Mesenchymal stem cell (in vitro differentiated cells and primary cell): ENCODE measurements around the gene CHRNA4.
"Not testable (repeated sequence)": the region's sequence is repeated elsewhere in the genome, so short reads cannot be mapped to it uniquely, and the experiment has no call there.

ENCODE experiments used
- DNase-seq: peaks from one replicate; pipeline ENCODE4 v3.0.0-alpha.2; 2013
- H2AFZ ChIP-seq: one replicate; pipeline ENCODE4 v1.6.1; 2013; ENCODE audit warnings: low read depth, mild to moderate bottlenecking, control low read depth, inconsistent platforms, low read length, moderate library complexity
- H2AK5ac ChIP-seq: 2 replicates; pipeline ENCODE4 v1.6.1; 2013; ENCODE audit warnings: low read length, moderate library complexity, mild to moderate bottlenecking, inconsistent platforms; ENCODE audit not compliant: severe bottlenecking
- H2BK120ac ChIP-seq: one replicate; pipeline ENCODE4 v1.6.1; 2013; ENCODE audit warnings: low read depth, mild to moderate bottlenecking, inconsistent platforms, low read length, moderate library complexity
- H2BK12ac ChIP-seq, 2 experiments: one replicate each; pipeline ENCODE4 v1.6.1; 2013; ENCODE audit warnings: inconsistent platforms in 2 of 2, low read length in 2 of 2, mild to moderate bottlenecking in 2 of 2, moderate library complexity in 2 of 2, control low read depth in 1 of 2
- H2BK15ac ChIP-seq: one replicate; pipeline ENCODE4 v1.6.1; 2013; ENCODE audit warnings: mild to moderate bottlenecking, low read depth, inconsistent platforms; ENCODE audit not compliant: poor library complexity, severe bottlenecking
- H2BK5ac ChIP-seq: 2 replicates; pipeline ENCODE4 v1.6.1; 2013; ENCODE audit warnings: low read depth, mild to moderate bottlenecking, low read length, control low read depth, inconsistent platforms; ENCODE audit not compliant: poor library complexity, severe bottlenecking
- H3K14ac ChIP-seq, 2 experiments: one replicate each; pipeline ENCODE4 v1.6.1; 2013; ENCODE audit warnings: inconsistent platforms in 2 of 2, low read length in 2 of 2, control low read depth in 1 of 2, mild to moderate bottlenecking in 1 of 2, moderate library complexity in 1 of 2
- H3K18ac ChIP-seq, 2 experiments: one replicate each; pipeline ENCODE4 v1.6.1; 2013; ENCODE audit warnings: inconsistent platforms in 2 of 2, low read length in 2 of 2, control low read depth in 1 of 2, low read depth in 1 of 2, mild to moderate bottlenecking in 1 of 2
- H3K23ac ChIP-seq, 2 experiments: one replicate each; pipeline ENCODE4 v1.6.1; 2013; ENCODE audit warnings: inconsistent platforms in 2 of 2, low read length in 2 of 2, mild to moderate bottlenecking in 2 of 2, moderate library complexity in 2 of 2, control low read depth in 1 of 2
- H3K27ac ChIP-seq: 2 replicates; pipeline ENCODE4 v1.5.1; 2013; ENCODE audit warnings: mild to moderate bottlenecking, moderate library complexity, low read length, control low read depth, inconsistent platforms; ENCODE audit not compliant: poor library complexity, severe bottlenecking
- H3K27me3 ChIP-seq, 2 experiments: 2 replicates each; pipeline versions ENCODE4 v1.6.1 to v1.7.0; 2013; ENCODE audit warnings: low read length in 2 of 2, mild to moderate bottlenecking in 2 of 2, moderate library complexity in 2 of 2, control low read depth in 1 of 2, inconsistent platforms in 1 of 2; ENCODE audit not compliant: control insufficient read depth in 1 of 2, insufficient read depth in 1 of 2
- H3K36me3 ChIP-seq, 2 experiments: 2 replicates each; pipeline versions ENCODE4 v1.6.1 to v1.7.0; 2013; ENCODE audit warnings: low read length in 2 of 2, control low read depth in 1 of 2, inconsistent platforms in 1 of 2, low read depth in 1 of 2, mild to moderate bottlenecking in 1 of 2; ENCODE audit not compliant: insufficient read depth in 2 of 2, control insufficient read depth in 1 of 2
- H3K4ac ChIP-seq, 2 experiments: one replicate each; pipeline ENCODE4 v1.6.1; 2013; ENCODE audit warnings: inconsistent platforms in 2 of 2, low read length in 2 of 2, mild to moderate bottlenecking in 2 of 2, moderate library complexity in 2 of 2, control low read depth in 1 of 2, low read depth in 1 of 2
- H3K4me1 ChIP-seq: 2 replicates; pipeline ENCODE4 v1.6.1; 2013; ENCODE audit warnings: low read depth, low read length, control low read depth; ENCODE audit not compliant: control insufficient read depth, insufficient read depth
- H3K4me2 ChIP-seq: 2 replicates; pipeline ENCODE4 v1.6.1; 2013; ENCODE audit warnings: low read length, mild to moderate bottlenecking, inconsistent platforms; ENCODE audit not compliant: poor library complexity, severe bottlenecking
- H3K4me3 ChIP-seq, 2 experiments: 2 replicates each; pipeline versions ENCODE4 v1.5.1 to v1.7.0; 2013; ENCODE audit warnings: low read length in 2 of 2, mild to moderate bottlenecking in 2 of 2, control low read depth in 1 of 2, low read depth in 1 of 2; ENCODE audit not compliant: insufficient read depth in 1 of 2
- H3K79me1 ChIP-seq: replicated peaks from 2 replicates; pipeline ENCODE4 v1.6.1; 2013; ENCODE audit warnings: mild to moderate bottlenecking, control low read depth, low read length, inconsistent platforms; ENCODE audit not compliant: poor library complexity, severe bottlenecking
- H3K9ac ChIP-seq: 2 replicates; pipeline ENCODE4 v1.7.0; 2013; ENCODE audit warnings: mild to moderate bottlenecking, low read length, moderate library complexity
- H3K9me3 ChIP-seq: 2 replicates; pipeline ENCODE4 v1.7.0; 2013; ENCODE audit warnings: mild to moderate bottlenecking, low read length; ENCODE audit not compliant: control insufficient read depth
- H4K8ac ChIP-seq: one replicate; pipeline ENCODE4 v1.6.1; 2013; ENCODE audit warnings: inconsistent platforms, mild to moderate bottlenecking, low read length, moderate library complexity
- H4K91ac ChIP-seq: one replicate; pipeline ENCODE4 v1.6.1; 2013; ENCODE audit warnings: mild to moderate bottlenecking, low read length, inconsistent platforms
- WGBS: methylation state at CpG from one replicate; pipeline ENCODE4 v1.1.7; 2013; ENCODE audit warnings: mixed read lengths; 5-methylcytosine and 5-hydroxymethylcytosine counted together

The CHRNA4 gene

DNA sequence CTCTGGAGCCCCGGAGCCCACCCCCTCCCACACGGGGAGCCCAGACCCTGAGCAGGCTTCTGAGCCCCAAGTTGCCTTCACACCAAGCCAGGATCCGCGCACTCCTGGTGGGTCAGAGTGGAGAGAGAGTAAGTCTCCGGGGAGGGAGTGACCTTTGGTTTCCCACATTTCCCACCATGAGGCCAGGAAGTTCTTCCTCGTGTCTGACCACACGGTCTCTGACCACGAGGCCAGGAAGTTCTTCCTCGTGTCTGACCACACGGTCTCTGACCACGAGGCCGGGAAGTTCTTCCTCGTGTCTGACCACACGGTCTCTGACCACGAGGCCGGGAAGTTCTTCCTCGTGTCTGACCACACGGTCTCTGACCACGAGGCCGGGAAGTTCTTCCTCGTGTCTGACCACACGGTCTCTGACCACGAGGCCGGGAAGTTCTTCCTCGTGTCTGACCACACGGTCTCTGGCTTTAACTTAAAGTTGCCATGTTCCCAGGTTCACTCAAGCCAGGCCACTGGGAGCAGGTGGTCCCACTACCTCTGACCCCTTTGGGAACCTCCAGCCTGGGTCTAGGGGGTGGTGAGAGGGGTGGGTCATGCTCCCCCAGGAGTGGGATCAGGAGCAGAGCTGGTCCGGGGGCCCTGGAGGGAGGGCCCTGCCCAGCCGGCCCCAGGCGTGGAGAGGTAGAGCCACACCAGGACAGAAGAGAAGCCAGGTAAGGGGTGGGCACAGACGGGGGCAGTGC, 55.0 kb downstream of the CHRNA4 start:
- H3K23ac ChIP-seq, H3K9ac ChIP-seq, H3K79me1 ChIP-seq, H2AK5ac ChIP-seq, H2BK15ac ChIP-seq, H3K4me3 ChIP-seq, H3K36me3 ChIP-seq, H4K8ac ChIP-seq, H3K4ac ChIP-seq, H2AFZ ChIP-seq, H3K4me1 ChIP-seq, H2BK5ac ChIP-seq, DNase-seq, H3K27ac ChIP-seq, H2BK120ac ChIP-seq, H3K4me2 ChIP-seq, H4K91ac ChIP-seq, H2BK12ac ChIP-seq, H3K14ac ChIP-seq, H3K18ac ChIP-seq: not testable (repeated sequence)
- peaks cover 26 to 63% of the 10 kb centered on the region in 2 experiments for H3K27me3 ChIP-seq
- H3K9me3 ChIP-seq, result peaks cover 10% of the 10 kb centered on the region
- 89% methylated on average over 19 of the region's 30 CpGs for WGBS

DNA sequence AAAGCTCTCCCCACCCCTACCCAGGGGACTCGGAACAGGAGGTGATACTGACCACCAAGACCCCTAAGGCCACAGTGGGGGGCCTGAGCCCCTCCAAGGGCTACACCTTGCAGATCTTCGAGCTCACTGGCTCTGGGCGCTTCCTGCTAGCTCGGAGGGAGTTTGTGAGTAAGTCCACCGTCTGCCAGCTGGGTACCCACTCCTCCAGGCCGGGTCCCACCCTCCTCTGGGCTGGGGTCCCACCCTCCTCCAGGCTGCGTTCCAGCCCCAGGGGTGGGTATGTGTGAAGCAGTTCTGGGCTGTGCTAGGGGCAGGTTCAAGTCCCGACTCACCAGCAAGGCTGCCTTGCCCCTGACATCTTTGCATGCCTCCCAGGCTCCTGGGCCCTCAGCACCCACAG, 55.8 kb downstream of the CHRNA4 start:
- Histone ChIP-seq H3K79me1 (no peaks in the 10 kb centered on the region), H2BK5ac (no peak overlapping the region), H4K91ac (no peak overlapping the region), H3K27ac (no peak overlapping the region), H3K4me2 (no peak overlapping the region), H3K9ac (no peak overlapping the region), H3K36me3 (no peaks in the 10 kb centered on the region), H2BK12ac (no peak overlapping the region), H3K4ac (no peak overlapping the region), H2AFZ (no peak overlapping the region), H2AK5ac (no peak overlapping the region), H2BK120ac (no peak overlapping the region), H3K27me3 (peaks cover 26 to 63% of the 10 kb centered on the region in 2 experiments), H3K18ac (no peak overlapping the region), H3K14ac (no peak overlapping the region), H4K8ac (no peak overlapping the region), H3K4me1 (peaks cover 6% of the 10 kb centered on the region), H3K9me3 (peaks cover 10% of the 10 kb centered on the region), H3K4me3 (no peak overlapping the region), H2BK15ac (no peak overlapping the region), H3K23ac (no peak overlapping the region)
- WGBS, result 82% methylated on average over 8 of the region's 8 CpGs
- DNase-seq, result no peak

DNA sequence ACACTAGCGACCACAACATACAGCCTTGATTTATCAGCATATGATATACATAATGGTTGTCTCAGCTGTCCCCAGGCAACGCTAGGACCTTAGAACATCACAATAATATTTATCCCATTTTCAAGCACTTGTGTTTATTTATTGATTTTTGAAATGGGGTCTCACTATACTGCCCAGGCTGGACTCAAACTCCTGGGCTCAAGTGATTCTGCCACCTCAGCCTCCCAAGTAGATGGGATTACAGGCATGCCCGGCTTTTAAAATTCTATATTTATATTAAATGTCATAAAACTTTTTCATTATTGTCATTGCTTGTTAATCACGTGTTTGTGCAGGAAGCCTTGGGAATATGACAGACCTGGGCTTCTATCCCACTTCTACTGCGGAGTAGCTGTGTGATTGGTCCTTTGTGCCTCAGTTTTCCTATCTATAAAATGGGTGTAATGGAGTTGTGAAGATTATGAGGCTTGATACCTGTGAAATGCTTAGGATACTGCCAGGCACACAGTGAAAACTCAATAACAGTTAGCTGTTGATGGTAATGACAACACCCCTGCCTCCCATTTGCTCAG, 58.0 kb downstream of the CHRNA4 start:
- Histone ChIP-seq H3K4me1 (no peaks in the 10 kb centered on the region), H2AFZ (no peak overlapping the region), H4K8ac (no peak overlapping the region), H3K14ac (no peak overlapping the region), H2BK5ac (no peak overlapping the region), H3K79me1 (no peaks in the 10 kb centered on the region), H3K23ac (no peak overlapping the region), H2BK15ac (no peak overlapping the region), H3K36me3 (no peaks in the 10 kb centered on the region), H3K4ac (no peak overlapping the region), H3K9ac (no peak overlapping the region), H2AK5ac (no peak overlapping the region), H2BK12ac (no peak overlapping the region), H3K27ac (no peak overlapping the region), H4K91ac (no peak overlapping the region), H3K18ac (no peak overlapping the region), H3K27me3 (peaks cover 33 to 65% of the 10 kb centered on the region in 2 experiments), H3K4me3 (no peak overlapping the region), H2BK120ac (no peak overlapping the region), H3K9me3 (peaks cover 10% of the 10 kb centered on the region), H3K4me2 (no peak overlapping the region)
- no peak for DNase-seq
- 74% methylated on average over 4 of the region's 5 CpGs for WGBS

DNA sequence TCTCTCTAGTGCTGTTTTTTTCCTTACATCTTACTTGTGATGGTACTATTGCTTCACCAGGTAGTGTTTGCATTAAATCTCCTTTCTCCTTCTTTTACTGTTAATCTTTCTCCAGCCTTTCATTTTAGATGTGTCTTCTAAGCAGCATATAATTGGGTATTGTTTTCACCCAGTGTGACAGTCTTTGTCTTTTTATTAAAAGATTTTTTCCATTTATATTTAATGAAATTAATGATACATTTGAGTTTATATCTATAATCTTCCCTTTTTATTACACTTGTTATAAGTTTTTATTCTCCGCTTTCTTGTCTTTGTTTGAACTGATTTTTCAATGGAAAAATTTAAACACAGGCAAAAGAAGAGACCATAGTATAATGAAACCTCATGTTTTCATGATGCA, 59.5 kb downstream of the CHRNA4 start:
- Histone ChIP-seq H2BK12ac (no peak overlapping the region), H3K4ac (no peak overlapping the region), H3K4me1 (no peaks in the 10 kb centered on the region), H3K27ac (no peak overlapping the region), H3K14ac (no peak overlapping the region), H2AFZ (no peak overlapping the region), H3K4me3 (no peak overlapping the region), H2BK15ac (no peak overlapping the region), H3K23ac (no peak overlapping the region), H3K36me3 (no peaks in the 10 kb centered on the region), H4K91ac (no peak overlapping the region), H4K8ac (no peak overlapping the region), H2BK5ac (no peak overlapping the region), H3K27me3 (peaks cover 34 to 65% of the 10 kb centered on the region in 2 experiments), H3K18ac (no peak overlapping the region), H2AK5ac (no peak overlapping the region), H3K4me2 (no peak overlapping the region), H3K9me3 (peaks cover 10% of the 10 kb centered on the region), H2BK120ac (no peak overlapping the region), H3K79me1 (no peaks in the 10 kb centered on the region), H3K9ac (no peak overlapping the region)
- WGBS, result 100% methylated on average over 1 of the region's 1 CpG
- no peak for DNase-seq
